GM21717 (cell line): ENCODE data around the gene XKR3.
"Not testable (repeated sequence)": the region's sequence is repeated elsewhere in the genome, so short reads cannot be mapped to it uniquely, and the experiment has no call there.

Experiments used
- ATAC-seq: cut with Tn5 transposase; IDR thresholded peaks from one replicate; pipeline ENCODE4 v1.9.1; 2021; ENCODE audit warnings: mild to moderate bottlenecking, moderate library complexity; ENCODE audit not compliant: unreplicated experiment

Gene XKR3

GRCh38 chr22:16824716-16825687 is at the start of gene XKR3:
Gene XKR3 (minus strand): TSS chr22:16825411. CDS start chr22:16808073, 17,338 bp downstream.
- ATAC-seq, result peak; percentile 69

- ATAC-seq, result not testable (repeated sequence)
These were observed 44.4 kb upstream of the XKR3 start for GRCh38 chr22:16869640-16870039.

- ATAC-seq, result no peak
These were observed 41.0 kb upstream of the XKR3 start for GRCh38 chr22:16866167-16866566.

GRCh38 chr22:16856851-16857250 is 31.6 kb upstream of the XKR3 start:
- ATAC-seq, result not testable (repeated sequence)

- no peak for ATAC-seq
These were observed 29.4 kb upstream of the XKR3 start for GRCh38 chr22:16854631-16855030.

- not testable (repeated sequence) for ATAC-seq
These were observed 26.2 kb upstream of the XKR3 start for GRCh38 chr22:16851268-16851996.

GRCh38 chr22:16847271-16847670 is 22.1 kb upstream of the XKR3 start:
- ATAC-seq, result no peak

- ATAC-seq, result no peak
These were observed 20.7 kb upstream of the XKR3 start for GRCh38 chr22:16845881-16846280.

- ATAC-seq, result no peak
These were observed 20.3 kb upstream of the XKR3 start for GRCh38 chr22:16845465-16845864.

- no peak for ATAC-seq
These were observed 19.3 kb upstream of the XKR3 start for GRCh38 chr22:16844529-16844928.

- ATAC-seq, result no peak
These were observed 12.9 kb upstream of the XKR3 start for GRCh38 chr22:16838073-16838472.

- ATAC-seq, result no peak
These were observed 9.8 kb upstream of the XKR3 start for GRCh38 chr22:16834971-16835370.

- ATAC-seq, result no peak
These were observed 6.0 kb upstream of the XKR3 start for GRCh38 chr22:16831257-16831656.

- no peak for ATAC-seq
These were observed 4.8 kb upstream of the XKR3 start for GRCh38 chr22:16829985-16830384.

- ATAC-seq, result no peak
These were observed 3.7 kb upstream of the XKR3 start for GRCh38 chr22:16828876-16829275.

- ATAC-seq, result no peak
These were observed 2.3 kb upstream of the XKR3 start for GRCh38 chr22:16827506-16827905.

- ATAC-seq, result no peak
These were observed 6.0 kb downstream of the XKR3 start for GRCh38 chr22:16819249-16819648.

- ATAC-seq, result no peak
These were observed 6.7 kb downstream of the XKR3 start for GRCh38 chr22:16818538-16818937.

GRCh38 chr22:16815073-16815472 is 10.1 kb downstream of the XKR3 start:
- no peak for ATAC-seq

GRCh38 chr22:16810188-16810802 is 14.9 kb downstream of the XKR3 start:
- ATAC-seq, result no peak

GRCh38 chr22:16808744-16809143 is 16.5 kb downstream of the XKR3 start:
- no peak for ATAC-seq
